GM23338 (cell line): ENCODE measurements around the gene DDIT3.

Experiments used
- CTCF ChIP-seq, 2 experiments: fragments of 200-600 bp in 1 of 2; sonication (generic) in 1 of 2; conservative IDR thresholded peaks; 2 replicates each; pipeline versions ENCODE4 v1.5.1 to v1.6.1; 2016 to 2017; ENCODE audit warnings: antibody characterized with exemption in 2 of 2, low read depth in 2 of 2, mild to moderate bottlenecking in 2 of 2, moderate library complexity in 1 of 2
- EZH2 ChIP-seq: fragments of 200-600 bp; sonication (generic); IDR thresholded peaks from one replicate; pipeline ENCODE4 v1.8.0; 2017; ENCODE audit warnings: antibody characterized with exemption, mild to moderate bottlenecking, low read depth; ENCODE audit not compliant: unreplicated experiment

- TF ChIP-seq EZH2 (no peak), CTCF (conservative IDR thresholded peaks at IDR 0.05; ENCODE audit: low read depth in 2 of 2) (no peak)
Observed at GRCh38 chr12:57515934-57516541, 4.3 kb downstream of the DDIT3 start.
